Esophagus (tissue), 2 donors: ENCODE data around the gene UFM1. TPM values are rescaled to one million over a fixed set of nuclear protein-coding genes. Genes with fewer than 3 reads are reported as not detected.

Experiments
- H3K27ac ChIP-seq, 2 donors: one replicate each; pipeline ENCODE4 v1.5.1; 2013; ENCODE audit warnings: low read depth in 2 of 2, mild to moderate bottlenecking in 2 of 2, inconsistent platforms in 1 of 2, low read length in 1 of 2, moderate library complexity in 1 of 2
- H3K27me3 ChIP-seq, 2 donors: one replicate each; pipeline ENCODE4 v1.6.1; 2013; ENCODE audit warnings: low read length in 2 of 2, control low read depth in 1 of 2, mild to moderate bottlenecking in 1 of 2; ENCODE audit not compliant: insufficient read depth in 2 of 2, control insufficient read depth in 1 of 2
- H3K36me3 ChIP-seq, 2 donors: one replicate each; pipeline ENCODE4 v1.6.1; 2013; ENCODE audit warnings: low read length in 1 of 2; ENCODE audit not compliant: control insufficient read depth in 2 of 2, insufficient read depth in 2 of 2
- H3K4me1 ChIP-seq, 2 donors: one replicate each; pipeline ENCODE4 v1.6.1; 2013; ENCODE audit warnings: low read length in 1 of 2; ENCODE audit not compliant: control insufficient read depth in 2 of 2, insufficient read depth in 2 of 2
- H3K4me3 ChIP-seq, 2 donors: one replicate each; pipeline ENCODE4 v1.5.1; 2013; ENCODE audit warnings: low read length in 2 of 2, mild to moderate bottlenecking in 2 of 2, low read depth in 1 of 2, moderate library complexity in 1 of 2
- H3K9me3 ChIP-seq, 2 donors: one replicate each; pipeline ENCODE4 v1.6.1; 2013; ENCODE audit warnings: mild to moderate bottlenecking in 2 of 2, low read depth in 1 of 2, low read length in 1 of 2, moderate library complexity in 1 of 2; ENCODE audit not compliant: control insufficient read depth in 2 of 2, insufficient read depth in 1 of 2
- WGBS, 2 donors: extraction: QIAGEN DNeasy Blood & Tissue Kit; methylation state at CpG; one replicate each; pipeline ENCODE4 v1.1.7; 2013; 5-methylcytosine and 5-hydroxymethylcytosine counted together
- polyA plus RNA-seq, 2 donors: library from polyadenylated mRNA; stranded (reverse); fragments of 200-250 nt; gene quantifications; one replicate each; pipeline ENCODE4 v1.2.3, GENCODE V29; 2013
- donor health status: healthy with polysubstance abuse.
- donor health status: Bipolar disorder and iron deficiency.

UFM1 gene
- polyA plus RNA-seq, 2 donors = 19.8 to 24.2 TPM

GRCh38 chr13:38382946-38383345 is 33.3 kb downstream of the UFM1 start:
- Histone ChIP-seq H3K4me1 (no peaks in the 10 kb centered on the region), H3K27me3 (no peaks in the 10 kb centered on the region), H3K27ac (no peak overlapping the region), H3K36me3 (no peaks in the 10 kb centered on the region), H3K4me3 (no peak overlapping the region), H3K9me3 (no peaks in the 10 kb centered on the region)
- 81 to 87% methylated on average over 2 of the region's 2 CpGs for WGBS, 2 donors

DNA sequence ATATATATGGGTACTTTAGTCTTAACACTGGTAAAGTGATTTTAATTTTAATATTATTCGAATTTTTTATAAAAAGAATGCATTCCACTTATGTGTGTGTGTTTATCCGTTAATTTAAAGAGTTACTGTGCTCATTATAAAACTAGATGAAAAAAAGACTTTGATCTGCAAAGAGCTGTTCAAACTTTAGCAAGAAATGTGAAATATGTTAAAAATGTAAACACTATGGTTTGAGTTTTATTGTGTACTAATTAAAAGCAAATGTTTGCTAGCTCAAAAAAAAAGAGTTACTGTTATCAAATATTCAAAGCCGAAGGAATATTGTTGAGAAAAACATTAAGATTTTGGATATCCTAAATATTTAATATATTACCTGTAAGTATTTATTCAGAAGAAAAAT is 34.5 kb downstream of the UFM1 start:
- Histone ChIP-seq H3K27ac (no peak overlapping the region), H3K4me3 (no peak overlapping the region), H3K36me3 (no peaks in the 10 kb centered on the region), H3K4me1 (no peaks in the 10 kb centered on the region), H3K9me3 (no peaks in the 10 kb centered on the region), H3K27me3 (no peaks in the 10 kb centered on the region)
- WGBS, 2 donors = 54 to 59% methylated on average over 3 of the region's 3 CpGs

GRCh38 chr13:38385153-38385891 is 35.7 kb downstream of the UFM1 start:
- Histone ChIP-seq H3K9me3 (no peaks in the 10 kb centered on the region), H3K4me1 (no peaks in the 10 kb centered on the region), H3K36me3 (no peaks in the 10 kb centered on the region), H3K4me3 (no peak overlapping the region), H3K27me3 (no peaks in the 10 kb centered on the region), H3K27ac (no peak overlapping the region)
- 74 to 77% methylated on average over 9 of the region's 9 CpGs for WGBS, 2 donors

DNA sequence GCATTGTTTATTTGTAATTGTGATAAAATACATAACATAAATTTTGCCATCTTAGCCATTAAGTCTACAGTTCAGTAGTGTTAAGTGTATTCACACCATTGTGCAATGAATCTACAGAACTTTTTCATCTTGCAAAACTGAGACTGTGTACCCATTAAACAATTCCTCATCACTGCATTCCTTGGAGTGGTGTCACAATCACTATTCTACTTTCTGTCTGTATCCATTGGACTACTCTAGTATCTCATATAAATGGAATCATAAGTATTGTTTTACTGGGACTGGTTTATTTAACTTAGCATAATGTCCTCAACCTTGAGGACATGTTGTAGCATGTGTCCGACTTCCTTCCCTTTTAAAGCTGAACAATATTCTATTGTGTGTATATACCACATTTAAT is 36.8 kb downstream of the UFM1 start:
- no peaks in the 10 kb centered on the region for H3K4me1 ChIP-seq
- no peak overlapping the region for H3K27ac ChIP-seq
- no peaks in the 10 kb centered on the region for H3K27me3 ChIP-seq
- no peaks in the 10 kb centered on the region for H3K9me3 ChIP-seq
- no peak overlapping the region for H3K4me3 ChIP-seq
- no peaks in the 10 kb centered on the region for H3K36me3 ChIP-seq
- 81 to 85% methylated on average over 1 of the region's 1 CpG for WGBS, 2 donors

GRCh38 chr13:38391341-38391740 is 41.7 kb downstream of the UFM1 start:
- H3K27me3 ChIP-seq = no peaks in the 10 kb centered on the region
- no peaks in the 10 kb centered on the region for H3K4me1 ChIP-seq
- 93 to 94% methylated on average over 2 of the region's 2 CpGs for WGBS, 2 donors
- H3K36me3 ChIP-seq = no peaks in the 10 kb centered on the region
- no peak overlapping the region for H3K27ac ChIP-seq
- H3K4me3 ChIP-seq = no peak overlapping the region
- no peaks in the 10 kb centered on the region for H3K9me3 ChIP-seq

- Histone ChIP-seq H3K4me3 (no peak overlapping the region), H3K9me3 (no peaks in the 10 kb centered on the region), H3K27me3 (no peaks in the 10 kb centered on the region), H3K4me1 (no peaks in the 10 kb centered on the region), H3K36me3 (no peaks in the 10 kb centered on the region), H3K27ac (no peak overlapping the region)
- 16 to 46% methylated on average over 1 of the region's 1 CpG for WGBS, 2 donors
Observed at GRCh38 chr13:38394777-38395496, 45.3 kb downstream of the UFM1 start.

GRCh38 chr13:38395497-38395788 is 45.8 kb downstream of the UFM1 start:
- Histone ChIP-seq H3K27ac (no peak overlapping the region), H3K27me3 (no peaks in the 10 kb centered on the region), H3K4me1 (no peaks in the 10 kb centered on the region), H3K36me3 (no peaks in the 10 kb centered on the region), H3K4me3 (no peak overlapping the region), H3K9me3 (no peaks in the 10 kb centered on the region)
- WGBS, 2 donors = 58 to 70% methylated on average over 3 of the region's 3 CpGs

- Histone ChIP-seq H3K9me3 (peaks cover 0 to 2% of the 10 kb centered on the region in 2 donors), H3K27ac (no peak overlapping the region), H3K27me3 (no peaks in the 10 kb centered on the region), H3K4me3 (no peak overlapping the region), H3K4me1 (no peaks in the 10 kb centered on the region), H3K36me3 (no peaks in the 10 kb centered on the region)
- WGBS, 2 donors = 52 to 56% methylated on average over 5 of the region's 5 CpGs
Observed at GRCh38 chr13:38398711-38399493, 49.3 kb downstream of the UFM1 start.

- no peak overlapping the region for H3K27ac ChIP-seq
- H3K4me3 ChIP-seq = no peak overlapping the region
- H3K36me3 ChIP-seq = no peaks in the 10 kb centered on the region
- H3K4me1 ChIP-seq = no peaks in the 10 kb centered on the region
- peaks cover 0 to 3% of the 10 kb centered on the region in 2 donors for H3K9me3 ChIP-seq
- no peaks in the 10 kb centered on the region for H3K27me3 ChIP-seq
- 38 to 44% methylated on average over 2 of the region's 2 CpGs for WGBS, 2 donors
Observed at GRCh38 chr13:38399535-38399934, 49.9 kb downstream of the UFM1 start.
